Stimulated activated CD8-positive, alpha-beta memory T cell treated with anti-CD3 and anti-CD28 coated beads, Interleukin-4, amount 100 ng/mL, for 24 hours (primary cell): ENCODE measurements around the gene PFN4.

ENCODE experiments used
- DNase-seq: peaks from one replicate; pipeline ENCODE4 v3.0.0-alpha.2; 2020; ENCODE audit warnings: low read depth

Gene PFN4

GRCh38 chr2:24077879-24078278 is 45.3 kb downstream of the PFN4 start:
- DNase-seq, result no peak

- no peak for DNase-seq
Observed at GRCh38 chr2:24077535-24077877, 45.6 kb downstream of the PFN4 start.

GRCh38 chr2:24076849-24077534 is 46.1 kb downstream of the PFN4 start:
- no peak for DNase-seq

- peak; percentile 98 for DNase-seq
Observed at GRCh38 chr2:24075915-24076848, 47.0 kb downstream of the PFN4 start, which contains the start of gene SF3B6. TSS of gene SF3B6 (minus strand) at chr2:24076326. CDS start at chr2:24076229, 97 bp downstream.

- no peak for DNase-seq
Observed at GRCh38 chr2:24075259-24075658, 47.9 kb downstream of the PFN4 start.

- no peak for DNase-seq
Observed at GRCh38 chr2:24073816-24074215, 49.3 kb downstream of the PFN4 start.

GRCh38 chr2:24072259-24072658 is 50.9 kb downstream of the PFN4 start:
- DNase-seq, result no peak

GRCh38 chr2:24065341-24065740 is 57.8 kb downstream of the PFN4 start:
- no peak for DNase-seq
